ENCODE data around the gene SKA3. TPM values are rescaled to one million over a fixed set of nuclear protein-coding genes. Genes with fewer than 3 reads are reported as not detected.
"Not testable (repeated sequence)": the region's sequence is repeated elsewhere in the genome, so short reads cannot be mapped to it uniquely, and the experiment has no call there.

Gene SKA3
- total RNA-seq = 10 to 100 TPM; 39.5 to 41.5 TPM

- peak; percentile 49 for TF ChIP-seq CTCF (IDR thresholded peaks at IDR 0.05)
- no peaks in the 10 kb centered on the region for H3K9me3 Mint-ChIP-seq
- H3K4me3 Mint-ChIP-seq = peak within 1 kb of the TSS; percentile 98
- ChIA-PET POLR2A (interaction anchor here (0.5 to 2.8 kb wide), 25 partner anchors 9 to 474 kb away, joined by 3 to 15 read pairs (median 3); partner anchors contain the start of genes XPO4 and ZDHHC20), CTCF (interaction anchor here (0.6 to 3.0 kb wide), 10 partner anchors 10 to 348 kb away, joined by 3 to 20 read pairs (median 3); no protein-coding TSS in a partner anchor)
- H3K27me3 Mint-ChIP-seq = no peaks in the 10 kb centered on the region
- H3K27ac Mint-ChIP-seq = peak within 1 kb of the TSS; percentile 96
- ATAC-seq (peak; percentile 95), DNase-seq (peak; percentile 92)
- H3K4me1 Mint-ChIP-seq (ENCODE audit: low read depth) = peaks cover 17% of the 10 kb centered on the region
- H3K36me3 Mint-ChIP-seq (ENCODE audit: low read depth) = peaks cover 32% of the 10 kb centered on the region
- intact Hi-C loops (cut with micrococcal nuclease) = no loop called here
Observed at GRCh38 chr13:21176215-21176981, at the start of gene SKA3, which contains the start of gene MRPL57. Gene SKA3, minus strand, starts transcription at chr13:21176552. Its CDS starts 75 bp downstream, at chr13:21176477. Gene MRPL57, plus strand, starts transcription at chr13:21176658. Its CDS starts 259 bp downstream, at chr13:21176917.

- Mint-ChIP-seq H3K27me3 (peaks cover 5% of the 10 kb centered on the region), H3K4me1 (ENCODE audit: low read depth) (no peaks in the 10 kb centered on the region), H3K36me3 (ENCODE audit: low read depth) (no peaks in the 10 kb centered on the region), H3K4me3 (no peak overlapping the region), H3K27ac (no peak overlapping the region), H3K9me3 (peaks cover 8% of the 10 kb centered on the region)
- no peak for DNase-seq
- POLR2A ChIA-PET = no interaction called here
- no peak for TF ChIP-seq CTCF (IDR thresholded peaks at IDR 0.05)
- CTCF ChIA-PET = no interaction called here
- intact Hi-C loops (cut with micrococcal nuclease) = no loop called here
- no peak for ATAC-seq
Observed at GRCh38 chr13:21225082-21225481, 48.7 kb upstream of the SKA3 start.

GRCh38 chr13:21221268-21221667, 44.9 kb upstream of the SKA3 start:
- peaks cover 8% of the 10 kb centered on the region for H3K9me3 Mint-ChIP-seq
- ChIA-PET CTCF (interaction anchor here (1.1 kb wide), 1 partner anchor 14 kb away, joined by 3 read pairs; no protein-coding TSS in a partner anchor), POLR2A (no interaction called here)
- no peak for TF ChIP-seq CTCF (IDR thresholded peaks at IDR 0.05)
- H3K4me1 Mint-ChIP-seq (ENCODE audit: low read depth) = peaks cover 14% of the 10 kb centered on the region
- intact Hi-C loops (cut with micrococcal nuclease) = no loop called here
- no peak overlapping the region for H3K27ac Mint-ChIP-seq
- ATAC-seq (no peak), DNase-seq (no peak)
- no peak overlapping the region for H3K4me3 Mint-ChIP-seq
- no peaks in the 10 kb centered on the region for H3K36me3 Mint-ChIP-seq (ENCODE audit: low read depth)
- peaks cover 5% of the 10 kb centered on the region for H3K27me3 Mint-ChIP-seq

GRCh38 chr13:21219716-21220115, 43.4 kb upstream of the SKA3 start:
- CTCF ChIA-PET = interaction anchor here (1.3 to 1.7 kb wide), 2 partner anchors 43 to 77 kb away, joined by 5 to 7 read pairs; partner anchors contain the start of genes MRPL57 and SKA3
- DNase-seq; POLR2A ChIA-PET; H3K4me3 Mint-ChIP-seq; H3K9me3 Mint-ChIP-seq; H3K27ac Mint-ChIP-seq; H3K36me3 Mint-ChIP-seq (ENCODE audit: low read depth); intact Hi-C loops (cut with micrococcal nuclease); ATAC-seq; H3K27me3 Mint-ChIP-seq: not testable (repeated sequence)
- H3K4me1 Mint-ChIP-seq (ENCODE audit: low read depth) = peaks cover 14% of the 10 kb centered on the region

GRCh38 chr13:21219036-21219381, 42.7 kb upstream of the SKA3 start:
- intact Hi-C loops (cut with micrococcal nuclease) = no loop called here
- Mint-ChIP-seq H3K4me3 (no peak overlapping the region), H3K27me3 (peaks cover 5% of the 10 kb centered on the region), H3K36me3 (ENCODE audit: low read depth) (no peaks in the 10 kb centered on the region), H3K4me1 (ENCODE audit: low read depth) (peaks cover 14% of the 10 kb centered on the region), H3K9me3 (peaks cover 8% of the 10 kb centered on the region), H3K27ac (no peak overlapping the region)
- ChIA-PET CTCF (interaction anchor here (1.2 to 1.7 kb wide), 3 partner anchors 43 to 259 kb away, joined by 4 to 7 read pairs (median 5); partner anchors contain the start of genes MRPL57 and SKA3), POLR2A (interaction anchor here (1.2 kb wide), 1 partner anchor 43 kb away, joined by 4 read pairs; the partner anchor contains the start of gene SKA3)
- DNase-seq (peak; percentile 39), ATAC-seq (peak; percentile 68)
- no peak for TF ChIP-seq CTCF (IDR thresholded peaks at IDR 0.05)
